ENCODE data around the gene ZNF700. TPM values are rescaled to one million over a fixed set of nuclear protein-coding genes. Genes with fewer than 3 reads are reported as not detected.
A peak's percentile ranks its signal among the peaks of the same experiment; 100 is the strongest.
"Not testable (repeated sequence)": the region's sequence is repeated elsewhere in the genome, so short reads cannot be mapped to it uniquely, and the experiment has no call there.

ZNF700 gene
- total RNA-seq, 1 experiment from 2014 or later: 0.03 TPM

- not testable (repeated sequence) for H3K27me3 ChIP-seq (ENCODE audit: control insufficient read depth, insufficient read depth, low read length); H3K4me3 ChIP-seq (ENCODE audit: insufficient read depth, low read depth, low read length); DNase-seq; H3K36me3 ChIP-seq (replicated peaks; ENCODE audit: control insufficient read depth, insufficient read depth, low read length)
Observed at GRCh38 chr19:11914417-11915051, 10.4 kb upstream of the ZNF700 start.

- H3K36me3 ChIP-seq (replicated peaks; ENCODE audit: control insufficient read depth, insufficient read depth, low read length): no peaks in the 10 kb centered on the region
- no peak overlapping the region for H3K4me3 ChIP-seq (ENCODE audit: insufficient read depth, low read depth, low read length)
- no peak for DNase-seq
- H3K27me3 ChIP-seq (ENCODE audit: control insufficient read depth, insufficient read depth, low read length): no peaks in the 10 kb centered on the region
Observed at GRCh38 chr19:11921852-11922495, 2.9 kb upstream of the ZNF700 start.

- DNase-seq; H3K27me3 ChIP-seq (ENCODE audit: control insufficient read depth, insufficient read depth, low read length); H3K36me3 ChIP-seq (replicated peaks; ENCODE audit: control insufficient read depth, insufficient read depth, low read length): not testable (repeated sequence)
- H3K4me3 ChIP-seq (ENCODE audit: insufficient read depth, low read depth, low read length): peak overlapping the region; percentile 62; the same call in 1 of the 2 replicates
Observed at GRCh38 chr19:11925651-11926187, 812 bp downstream of the ZNF700 start.

- no peak overlapping the region for H3K4me3 ChIP-seq (ENCODE audit: insufficient read depth, low read depth, low read length)
- no peaks in the 10 kb centered on the region for H3K27me3 ChIP-seq (ENCODE audit: control insufficient read depth, insufficient read depth, low read length)
- no peaks in the 10 kb centered on the region; the same call in 1 of the 2 replicates for H3K36me3 ChIP-seq (replicated peaks; ENCODE audit: control insufficient read depth, insufficient read depth, low read length)
- DNase-seq: no peak
Observed at GRCh38 chr19:11927227-11927626, 2.3 kb downstream of the ZNF700 start.

GRCh38 chr19:11931051-11931450 is 6.1 kb downstream of the ZNF700 start:
- DNase-seq: no peak
- Histone ChIP-seq H3K27me3 (ENCODE audit: control insufficient read depth, insufficient read depth, low read length) (no peaks in the 10 kb centered on the region), H3K4me3 (ENCODE audit: insufficient read depth, low read depth, low read length) (no peak overlapping the region), H3K36me3 (replicated peaks; ENCODE audit: control insufficient read depth, insufficient read depth, low read length) (no peaks in the 10 kb centered on the region; the same call in 1 of the 2 replicates)

- no peak for DNase-seq
- no peaks in the 10 kb centered on the region for H3K27me3 ChIP-seq (ENCODE audit: control insufficient read depth, insufficient read depth, low read length)
- H3K4me3 ChIP-seq (ENCODE audit: insufficient read depth, low read depth, low read length): no peak overlapping the region
- H3K36me3 ChIP-seq (replicated peaks; ENCODE audit: control insufficient read depth, insufficient read depth, low read length): no peaks in the 10 kb centered on the region; the same call in 1 of the 2 replicates
Observed at GRCh38 chr19:11931513-11931912, 6.6 kb downstream of the ZNF700 start.

GRCh38 chr19:11935829-11936228 is 10.9 kb downstream of the ZNF700 start:
- H3K36me3 ChIP-seq (replicated peaks; ENCODE audit: control insufficient read depth, insufficient read depth, low read length); H3K27me3 ChIP-seq (ENCODE audit: control insufficient read depth, insufficient read depth, low read length); DNase-seq: not testable (repeated sequence)

GRCh38 chr19:11938383-11938782 is 13.5 kb downstream of the ZNF700 start:
- H3K27me3 ChIP-seq (ENCODE audit: control insufficient read depth, insufficient read depth, low read length); H3K36me3 ChIP-seq (replicated peaks; ENCODE audit: control insufficient read depth, insufficient read depth, low read length); DNase-seq; H3K4me3 ChIP-seq (ENCODE audit: insufficient read depth, low read depth, low read length): not testable (repeated sequence)

More at GRCh38 chr19:11935829-11936228, 10.9 kb downstream of the ZNF700 start:
- H3K4me3 ChIP-seq (ENCODE audit: insufficient read depth, low read depth, low read length): not testable (repeated sequence)

GRCh38 chr19:11941361-11941887 is 16.5 kb downstream of the ZNF700 start:
- not testable (repeated sequence) for H3K36me3 ChIP-seq (replicated peaks; ENCODE audit: control insufficient read depth, insufficient read depth, low read length); H3K4me3 ChIP-seq (ENCODE audit: insufficient read depth, low read depth, low read length); DNase-seq; H3K27me3 ChIP-seq (ENCODE audit: control insufficient read depth, insufficient read depth, low read length)

- Histone ChIP-seq H3K27me3 (ENCODE audit: control insufficient read depth, insufficient read depth, low read length) (no peaks in the 10 kb centered on the region), H3K36me3 (replicated peaks; ENCODE audit: control insufficient read depth, insufficient read depth, low read length) (no peaks in the 10 kb centered on the region; the same call in 1 of the 2 replicates), H3K4me3 (ENCODE audit: insufficient read depth, low read depth, low read length) (no peak overlapping the region)
- no peak for DNase-seq
Observed at GRCh38 chr19:11942008-11942842, 17.3 kb downstream of the ZNF700 start.

GRCh38 chr19:11942843-11943108 is 17.9 kb downstream of the ZNF700 start:
- Histone ChIP-seq H3K36me3 (replicated peaks; ENCODE audit: control insufficient read depth, insufficient read depth, low read length) (peaks cover 5% of the 10 kb centered on the region), H3K27me3 (ENCODE audit: control insufficient read depth, insufficient read depth, low read length) (no peaks in the 10 kb centered on the region), H3K4me3 (ENCODE audit: insufficient read depth, low read depth, low read length) (no peak overlapping the region)
- DNase-seq: no peak

- H3K36me3 ChIP-seq (replicated peaks; ENCODE audit: control insufficient read depth, insufficient read depth, low read length): peaks cover 21% of the 10 kb centered on the region
- H3K4me3 ChIP-seq (ENCODE audit: insufficient read depth, low read depth, low read length): no peak overlapping the region
Observed at GRCh38 chr19:11944656-11945055, 19.7 kb downstream of the ZNF700 start.

GRCh38 chr19:11948646-11949045 is 23.7 kb downstream of the ZNF700 start:
- Histone ChIP-seq H3K4me3 (ENCODE audit: insufficient read depth, low read depth, low read length) (no peak overlapping the region), H3K27me3 (ENCODE audit: control insufficient read depth, insufficient read depth, low read length) (no peaks in the 10 kb centered on the region), H3K36me3 (replicated peaks; ENCODE audit: control insufficient read depth, insufficient read depth, low read length) (peaks cover 26% of the 10 kb centered on the region)
- no peak for DNase-seq

More at GRCh38 chr19:11944656-11945055, 19.7 kb downstream of the ZNF700 start:
- DNase-seq: no peak
- no peaks in the 10 kb centered on the region for H3K27me3 ChIP-seq (ENCODE audit: control insufficient read depth, insufficient read depth, low read length)

GRCh38 chr19:11949201-11949600 is 24.3 kb downstream of the ZNF700 start:
- DNase-seq: no peak
- Histone ChIP-seq H3K4me3 (ENCODE audit: insufficient read depth, low read depth, low read length) (no peak overlapping the region), H3K27me3 (ENCODE audit: control insufficient read depth, insufficient read depth, low read length) (no peaks in the 10 kb centered on the region), H3K36me3 (replicated peaks; ENCODE audit: control insufficient read depth, insufficient read depth, low read length) (peaks cover 26% of the 10 kb centered on the region)
